Measurements from ENCODE around the gene RNU1-4.
"Not testable (repeated sequence)": the region's sequence is repeated elsewhere in the genome, so short reads cannot be mapped to it uniquely, and the experiment has no call there.

The RNU1-4 gene

DNA sequence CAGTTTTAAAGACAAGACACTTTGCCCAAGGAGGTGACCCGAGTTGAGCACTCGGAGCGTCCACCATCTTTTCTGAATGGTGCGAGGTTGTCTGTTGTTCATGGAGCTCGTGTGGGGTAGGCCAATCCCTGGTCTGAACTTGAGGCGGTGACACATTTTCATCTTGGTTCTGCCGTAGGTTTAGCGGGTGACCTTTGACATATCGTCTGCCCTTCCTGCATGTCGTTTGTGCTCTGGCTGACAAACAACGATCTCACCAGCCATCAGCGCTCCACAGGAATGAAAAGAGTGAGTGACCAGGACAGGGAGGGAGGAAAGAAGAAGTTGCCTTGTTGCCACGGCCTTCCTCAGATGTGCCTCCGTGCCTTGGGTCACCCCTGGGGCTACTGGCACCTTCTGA is 34.5 kb downstream of the RNU1-4 start:
- in situ Hi-C loops (cut with HindIII; ENCODE audit: low sequenced_read_pairs); DNase-seq (ENCODE audit: low read depth, low spot score); H3K4me3 ChIP-seq (ENCODE audit: low read depth, low read length): not testable (repeated sequence)

DNA sequence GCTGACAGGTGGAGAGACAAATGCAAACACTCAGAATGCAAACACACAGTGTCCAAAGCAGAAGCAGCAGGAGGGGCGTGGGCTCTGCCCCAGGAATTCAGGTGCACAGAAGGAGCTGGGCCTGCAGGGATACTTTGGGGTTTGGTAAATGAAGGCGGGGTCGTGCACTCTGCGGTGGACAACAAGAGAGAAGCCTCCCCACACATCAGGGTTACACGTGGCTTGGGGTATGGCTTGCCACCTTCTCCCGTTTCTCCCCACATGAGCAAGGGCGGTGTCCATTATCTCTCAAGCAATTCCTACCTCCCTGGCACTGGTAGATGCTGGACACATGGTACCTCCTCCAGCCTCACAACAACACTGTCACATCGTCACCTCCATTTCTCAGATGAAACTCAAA is 35.0 kb downstream of the RNU1-4 start:
- H3K4me3 ChIP-seq (ENCODE audit: low read depth, low read length); in situ Hi-C loops (cut with HindIII; ENCODE audit: low sequenced_read_pairs); DNase-seq (ENCODE audit: low read depth, low spot score): not testable (repeated sequence)

DNA sequence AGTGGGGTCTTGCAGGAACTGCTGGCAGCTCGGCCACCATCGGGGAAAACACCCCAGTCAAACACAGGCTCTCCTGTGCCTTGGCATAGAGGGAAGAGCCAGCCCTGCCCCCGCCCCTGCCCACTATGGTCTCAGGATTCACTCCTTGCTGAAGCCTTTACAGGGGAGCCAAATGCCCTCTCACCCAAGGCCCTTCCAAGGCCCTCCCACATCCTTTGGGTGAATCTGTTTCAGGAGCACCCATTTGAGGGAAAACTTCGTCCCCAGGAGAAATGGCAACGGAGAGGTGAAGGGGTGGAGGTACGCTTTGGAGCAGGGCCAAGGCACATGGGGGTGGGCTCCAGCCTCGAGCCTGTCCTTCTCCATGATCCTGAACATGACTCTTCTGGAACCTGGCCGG is 35.9 kb downstream of the RNU1-4 start:
- H3K4me3 ChIP-seq (ENCODE audit: low read depth, low read length); DNase-seq (ENCODE audit: low read depth, low spot score); in situ Hi-C loops (cut with HindIII; ENCODE audit: low sequenced_read_pairs): not testable (repeated sequence)

DNA sequence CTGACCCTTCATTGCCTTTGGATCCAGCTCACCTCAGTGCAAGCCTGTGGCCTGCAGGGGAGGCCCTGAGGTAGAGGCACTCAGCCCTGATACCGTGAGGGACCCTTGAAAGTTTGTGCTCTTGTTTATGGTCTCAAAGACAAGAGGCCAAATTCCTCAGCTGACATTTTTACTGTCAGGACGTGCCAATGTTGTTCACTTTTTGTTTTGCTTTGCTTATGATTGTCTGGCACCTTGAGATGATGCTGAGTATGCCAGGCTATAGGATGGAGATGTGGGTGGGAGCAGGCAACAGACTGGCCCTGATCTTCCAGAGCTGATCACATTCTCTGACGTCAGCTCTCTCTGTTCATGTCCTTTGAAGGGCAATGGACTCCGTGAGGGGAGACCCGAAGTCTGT is 36.5 kb downstream of the RNU1-4 start:
- in situ Hi-C loops (cut with HindIII; ENCODE audit: low sequenced_read_pairs); DNase-seq (ENCODE audit: low read depth, low spot score); H3K4me3 ChIP-seq (ENCODE audit: low read depth, low read length): not testable (repeated sequence)

DNA sequence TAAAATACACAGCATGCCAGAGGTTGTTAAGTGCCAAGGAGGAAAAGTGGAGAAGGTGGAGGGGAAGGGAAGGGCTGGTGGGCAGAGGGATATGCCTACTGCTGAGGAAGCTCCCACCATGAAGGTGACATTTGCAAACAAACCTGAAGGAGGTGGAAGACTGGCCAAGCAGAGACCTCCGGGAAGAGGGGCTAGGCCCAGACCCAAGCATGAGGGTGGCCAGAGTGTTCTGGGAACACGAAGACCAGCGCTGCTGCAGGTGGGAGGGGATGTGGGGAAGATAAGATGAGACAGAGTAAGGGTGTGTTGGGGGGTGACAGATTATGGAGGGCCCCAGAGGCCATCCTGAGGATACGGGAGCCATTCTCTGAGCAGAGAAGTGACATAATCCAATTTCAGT is 37.5 kb downstream of the RNU1-4 start:
- H3K4me3 ChIP-seq (ENCODE audit: low read depth, low read length); DNase-seq (ENCODE audit: low read depth, low spot score); in situ Hi-C loops (cut with HindIII; ENCODE audit: low sequenced_read_pairs): not testable (repeated sequence)

DNA sequence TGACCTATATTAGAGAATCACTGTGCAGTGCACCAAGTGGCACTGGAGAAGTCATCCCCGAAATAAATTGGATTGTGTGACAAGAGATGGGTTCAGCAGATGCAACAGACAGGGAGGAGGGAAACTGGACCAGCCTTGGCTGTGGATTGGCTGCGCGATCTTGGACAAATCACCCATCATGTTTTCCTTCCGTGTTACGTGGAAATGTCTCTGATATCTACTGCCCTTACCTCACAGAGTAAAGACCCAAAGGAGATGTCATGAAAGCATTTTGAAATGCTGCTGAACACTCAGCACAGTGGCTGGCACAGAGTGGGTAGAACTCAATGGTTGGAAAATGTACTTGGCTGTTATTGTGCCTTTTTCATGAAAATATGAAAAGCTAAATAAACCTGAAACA is 39.2 kb downstream of the RNU1-4 start:
- in situ Hi-C loops (cut with HindIII; ENCODE audit: low sequenced_read_pairs); H3K4me3 ChIP-seq (ENCODE audit: low read depth, low read length); DNase-seq (ENCODE audit: low read depth, low spot score): not testable (repeated sequence)

DNA sequence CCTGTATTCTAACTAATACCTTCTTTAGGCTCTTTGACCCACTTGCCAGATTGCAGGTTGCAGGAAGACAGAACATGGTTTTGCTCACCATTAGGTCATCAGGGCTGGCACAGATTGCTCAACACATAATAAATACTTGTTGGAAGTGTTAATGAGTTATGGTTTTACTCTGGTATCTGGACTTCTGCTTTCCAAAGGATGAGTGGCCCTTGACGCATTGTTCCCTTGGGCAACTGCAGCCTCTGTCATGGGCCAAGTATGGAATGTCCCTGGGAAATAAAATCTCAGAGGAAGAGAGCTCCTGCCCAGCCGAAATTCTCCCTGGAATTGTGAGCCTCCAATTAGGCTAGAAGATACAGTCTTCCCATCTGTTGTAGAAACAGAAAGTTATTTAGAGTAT is 40.7 kb downstream of the RNU1-4 start:
- in situ Hi-C loops (cut with HindIII; ENCODE audit: low sequenced_read_pairs); DNase-seq (ENCODE audit: low read depth, low spot score); H3K4me3 ChIP-seq (ENCODE audit: low read depth, low read length): not testable (repeated sequence)

DNA sequence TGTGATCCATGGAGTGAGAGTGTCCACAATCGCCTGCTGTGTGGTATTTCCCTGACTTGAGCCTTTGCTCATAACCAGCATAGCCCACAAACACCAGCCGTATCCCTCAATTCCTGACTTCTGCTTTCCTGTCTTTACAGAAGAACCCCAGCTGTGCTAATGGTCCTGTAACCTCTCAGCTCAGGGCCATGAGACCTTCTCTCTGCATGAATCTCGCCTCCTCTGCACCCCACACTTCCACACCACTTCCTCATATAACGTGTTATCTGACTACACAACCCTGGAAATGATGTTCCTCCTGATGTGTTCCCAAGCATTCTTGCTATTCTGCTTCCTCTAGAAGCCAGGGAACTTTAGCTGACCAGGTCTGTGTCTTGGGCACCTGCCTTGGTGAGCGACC is 41.3 kb downstream of the RNU1-4 start:
- H3K4me3 ChIP-seq (ENCODE audit: low read depth, low read length); DNase-seq (ENCODE audit: low read depth, low spot score); in situ Hi-C loops (cut with HindIII; ENCODE audit: low sequenced_read_pairs): not testable (repeated sequence)

DNA sequence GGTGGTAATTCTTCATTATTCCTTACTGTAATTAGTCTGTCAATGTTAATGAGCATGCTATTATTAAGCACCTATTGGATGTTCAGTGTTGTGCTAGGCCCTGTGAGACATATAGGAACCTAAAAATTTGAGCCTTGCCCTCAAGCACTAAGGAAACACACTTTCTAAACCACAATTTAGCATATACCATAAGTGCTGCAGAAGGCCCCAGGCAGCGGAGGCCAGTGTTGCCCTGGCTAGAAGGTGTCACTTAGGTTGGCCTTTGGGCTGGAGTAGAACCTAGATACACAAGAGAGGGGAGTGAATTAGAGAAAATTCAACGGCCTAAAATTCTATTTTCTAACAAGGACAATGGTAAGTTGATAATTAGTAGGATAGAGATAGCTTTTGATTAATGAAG is 44.6 kb downstream of the RNU1-4 start:
- DNase-seq (ENCODE audit: low read depth, low spot score); in situ Hi-C loops (cut with HindIII; ENCODE audit: low sequenced_read_pairs); H3K4me3 ChIP-seq (ENCODE audit: low read depth, low read length): not testable (repeated sequence)

DNA sequence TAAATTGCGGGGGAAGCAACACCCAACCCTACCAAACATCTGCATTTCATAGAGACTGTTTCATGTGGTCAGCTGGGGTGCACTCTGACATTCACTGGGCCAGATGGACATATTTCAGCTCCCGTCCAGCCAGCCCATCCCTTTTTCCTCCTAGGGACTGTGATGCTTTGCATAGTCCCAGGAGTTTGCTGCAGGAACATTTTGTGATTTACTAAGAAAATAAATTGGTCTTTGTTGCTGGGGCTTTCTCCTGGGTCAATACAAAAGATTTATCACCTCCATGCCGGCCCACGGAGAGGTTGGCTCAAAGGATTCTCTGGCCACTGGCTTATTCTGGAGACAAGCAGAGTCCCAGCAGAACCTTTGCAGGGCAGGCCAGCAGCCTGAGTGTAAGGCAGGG is 46.0 kb downstream of the RNU1-4 start:
- H3K4me3 ChIP-seq (ENCODE audit: low read depth, low read length); in situ Hi-C loops (cut with HindIII; ENCODE audit: low sequenced_read_pairs); DNase-seq (ENCODE audit: low read depth, low spot score): not testable (repeated sequence)

DNA sequence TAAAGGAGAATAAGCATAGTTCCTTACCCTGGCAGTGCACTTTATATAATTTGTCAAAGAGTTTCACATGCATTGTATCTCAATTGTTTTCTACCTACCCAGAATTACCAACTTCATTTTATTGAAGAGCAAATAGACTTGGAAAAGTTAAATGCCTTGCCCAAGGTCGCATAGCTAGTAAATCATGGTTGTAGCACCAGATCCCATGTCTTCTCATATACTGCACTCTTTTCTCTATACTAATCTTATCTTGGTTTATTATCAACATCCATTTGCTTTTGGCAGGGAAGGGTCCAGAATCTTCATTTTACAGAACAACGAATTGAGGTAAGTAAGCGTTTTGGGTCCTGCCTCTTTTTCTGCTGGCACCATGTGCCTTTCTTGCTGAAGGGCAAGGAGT is 46.9 kb downstream of the RNU1-4 start:
- DNase-seq (ENCODE audit: low read depth, low spot score); in situ Hi-C loops (cut with HindIII; ENCODE audit: low sequenced_read_pairs); H3K4me3 ChIP-seq (ENCODE audit: low read depth, low read length): not testable (repeated sequence)

DNA sequence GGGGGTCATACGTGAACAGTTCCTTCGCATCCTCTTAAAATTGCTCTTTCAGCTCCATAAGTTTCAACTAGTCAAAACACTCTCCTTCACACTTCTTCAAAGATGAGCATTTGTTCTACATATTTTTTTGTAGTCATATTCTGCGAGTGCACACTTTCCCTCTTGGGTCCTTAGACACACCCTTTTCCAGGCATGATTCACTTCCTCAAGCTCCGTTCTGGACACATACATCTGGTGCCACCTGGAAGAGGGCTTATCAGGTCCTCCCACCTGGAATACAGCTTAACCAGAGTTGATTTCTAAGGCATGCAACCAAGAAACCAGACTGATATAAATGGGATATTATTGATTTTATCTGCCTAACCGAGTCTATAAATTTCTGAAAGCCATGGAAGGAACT is 47.4 kb downstream of the RNU1-4 start:
- DNase-seq (ENCODE audit: low read depth, low spot score); in situ Hi-C loops (cut with HindIII; ENCODE audit: low sequenced_read_pairs); H3K4me3 ChIP-seq (ENCODE audit: low read depth, low read length): not testable (repeated sequence)

All from astrocyte of the spinal cord (primary cell).